UCSD-AML1 (cell line): Measurements from ENCODE around the gene KRTAP4-16.
"Not testable (repeated sequence)": the region's sequence is repeated elsewhere in the genome, so short reads cannot be mapped to it uniquely, and the experiment has no call there.

Experiments
- DNase-seq: peaks from one replicate; lab custom pipeline; 2025; ENCODE audit not compliant: unreplicated experiment; lab: John Stamatoyannopoulos, UW

The KRTAP4-16 gene

DNA sequence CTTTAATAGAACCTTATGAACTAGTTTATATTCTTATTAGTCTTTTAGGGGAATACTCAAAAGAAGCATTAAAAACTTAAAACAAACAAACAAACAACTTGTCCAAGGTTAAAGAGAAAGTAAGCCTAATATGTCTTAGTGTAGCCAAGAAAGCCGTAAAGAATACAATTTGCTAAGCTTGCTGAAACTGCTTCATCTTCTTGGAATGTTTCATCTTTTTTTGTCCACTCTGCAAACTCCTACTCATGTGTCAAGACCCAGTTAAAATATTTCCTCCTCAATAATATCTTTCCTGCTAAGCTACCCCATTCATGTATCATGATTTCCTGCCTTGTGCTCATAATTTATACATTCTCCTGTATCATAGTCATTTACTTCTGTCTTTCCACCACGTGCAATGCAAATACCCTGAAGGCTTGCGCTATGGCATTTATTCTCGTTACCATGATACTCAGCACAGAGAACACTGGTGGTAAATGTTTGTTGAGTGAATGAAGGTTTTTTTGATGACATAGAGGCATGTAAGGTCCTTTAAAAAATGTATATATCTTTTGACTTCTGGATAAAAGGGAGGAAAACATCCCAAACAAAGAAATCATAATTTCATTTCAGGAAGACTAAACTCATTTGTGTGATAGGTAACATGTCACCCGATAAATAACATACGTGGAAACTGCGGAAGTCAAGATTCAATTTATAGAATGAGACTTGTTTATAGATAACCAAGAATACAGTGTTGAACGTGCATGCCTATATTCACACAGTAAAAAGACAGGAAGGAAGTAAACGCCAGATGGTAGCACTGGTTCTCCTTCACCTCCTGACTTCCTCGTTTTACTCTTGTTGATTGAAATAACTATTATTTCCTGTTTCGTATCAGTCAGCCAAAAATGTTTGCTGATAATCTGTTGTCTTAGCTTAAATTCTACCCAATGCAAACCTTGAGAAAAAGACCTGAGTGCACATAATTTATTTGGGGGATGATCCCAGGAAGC lies 18.0 kb upstream of the KRTAP4-16 start:
- DNase-seq: not testable (repeated sequence)

DNA sequence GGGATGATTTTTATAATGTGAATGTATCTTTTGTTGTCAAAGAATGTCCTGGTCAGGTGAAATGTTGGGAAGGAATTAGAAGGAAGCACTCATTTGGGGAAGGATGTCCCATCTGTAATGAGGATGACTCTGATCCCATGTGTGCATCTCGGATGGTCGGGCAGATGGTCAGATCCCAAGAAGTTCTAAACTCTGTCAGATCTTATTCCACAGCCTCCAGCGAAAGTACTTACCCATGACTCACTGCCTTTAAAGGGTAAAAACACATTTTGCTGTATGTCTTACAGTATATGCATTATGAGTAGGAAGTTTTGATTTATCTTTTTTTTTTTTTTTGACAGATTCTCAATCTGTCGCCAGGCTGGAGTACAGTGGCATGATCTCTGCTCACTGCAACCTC lies 16.7 kb upstream of the KRTAP4-16 start:
- no peak for DNase-seq

DNA sequence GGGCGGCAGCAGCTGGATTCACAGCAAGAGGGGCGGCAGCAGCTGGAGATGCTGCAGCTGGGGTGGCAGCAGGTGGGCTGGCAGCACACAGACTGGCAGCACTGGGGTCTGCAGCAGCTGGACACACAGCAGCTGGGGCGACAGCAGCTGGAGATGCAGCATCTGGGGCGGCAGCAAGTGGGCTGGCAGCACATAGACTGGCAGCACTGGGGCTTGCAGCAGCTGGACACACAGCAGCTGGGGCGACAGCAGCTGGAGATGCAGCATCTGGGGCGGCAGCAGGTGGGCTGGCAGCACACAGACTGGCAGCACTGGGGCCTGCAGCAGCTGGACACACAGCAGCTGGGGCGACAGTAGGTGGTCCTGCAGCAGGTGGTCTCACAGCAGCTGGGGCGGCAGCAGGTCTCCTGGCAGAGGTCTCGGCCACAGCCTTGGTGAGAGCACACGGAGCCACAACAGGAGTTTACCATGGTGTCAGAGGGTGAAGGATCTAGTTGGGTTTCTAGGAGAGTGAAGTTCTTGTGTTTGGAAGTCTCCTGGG lies 15.9 kb upstream of the KRTAP4-16 start, which contains the start of gene KRTAP4-11:
KRTAP4-11 (minus strand) TSS at position 528 of the 541 bp plus-strand sequence; CDS start at position 470, 58 bp downstream.
- DNase-seq: not testable (repeated sequence)

DNA sequence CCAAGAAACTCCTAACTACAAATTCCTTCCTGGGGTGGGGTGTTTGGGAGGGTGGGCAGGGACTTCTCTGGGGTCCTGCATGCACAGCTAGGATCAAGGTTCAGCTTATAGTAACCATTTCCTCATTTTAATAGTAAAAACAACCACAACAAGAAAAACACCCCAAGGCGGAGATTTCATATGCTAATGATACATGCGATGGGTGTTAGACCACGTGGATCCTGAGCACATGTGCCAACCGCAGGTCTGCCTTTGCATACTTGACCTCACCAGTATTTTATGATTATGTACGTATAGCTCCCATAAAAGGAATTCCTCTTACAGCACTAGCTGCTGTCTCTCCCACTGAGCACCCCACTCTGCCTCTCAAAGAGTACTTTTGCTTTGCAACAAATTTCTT lies 14.3 kb upstream of the KRTAP4-16 start:
- no peak for DNase-seq

DNA sequence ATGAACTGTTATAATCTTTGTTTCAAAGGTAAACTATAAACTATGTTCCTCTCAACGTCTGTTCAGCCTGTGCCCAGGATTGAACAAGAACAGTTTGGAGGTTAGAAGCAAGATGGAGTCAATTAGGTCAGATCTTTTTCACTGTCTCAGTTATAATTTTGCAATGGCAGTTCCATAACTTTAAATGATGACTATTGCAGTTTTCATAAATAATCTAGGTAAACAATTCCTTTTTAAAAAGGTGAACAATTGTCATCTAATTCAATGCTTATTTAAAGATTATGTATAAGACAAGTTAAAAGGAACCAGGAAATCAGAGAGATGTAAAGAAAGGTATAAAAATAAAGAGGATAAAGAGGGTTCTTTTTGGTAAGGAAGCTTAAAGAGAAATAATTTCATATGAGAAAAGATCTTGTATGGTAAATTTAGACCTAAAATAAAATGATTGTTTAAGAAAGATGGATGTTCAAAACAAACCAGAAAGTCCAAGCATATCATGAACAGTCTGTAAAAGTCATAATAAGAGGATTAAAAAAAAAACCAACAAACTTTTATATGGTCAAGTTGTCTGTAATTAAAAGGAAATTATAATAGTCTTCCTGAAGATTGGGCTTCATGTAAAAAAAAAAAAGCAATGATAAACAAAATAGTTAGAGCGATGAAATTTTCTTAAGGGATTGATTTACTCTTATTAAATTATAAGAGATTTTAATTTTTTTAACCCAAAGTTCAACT lies 9.3 kb upstream of the KRTAP4-16 start:
- DNase-seq: no peak

DNA sequence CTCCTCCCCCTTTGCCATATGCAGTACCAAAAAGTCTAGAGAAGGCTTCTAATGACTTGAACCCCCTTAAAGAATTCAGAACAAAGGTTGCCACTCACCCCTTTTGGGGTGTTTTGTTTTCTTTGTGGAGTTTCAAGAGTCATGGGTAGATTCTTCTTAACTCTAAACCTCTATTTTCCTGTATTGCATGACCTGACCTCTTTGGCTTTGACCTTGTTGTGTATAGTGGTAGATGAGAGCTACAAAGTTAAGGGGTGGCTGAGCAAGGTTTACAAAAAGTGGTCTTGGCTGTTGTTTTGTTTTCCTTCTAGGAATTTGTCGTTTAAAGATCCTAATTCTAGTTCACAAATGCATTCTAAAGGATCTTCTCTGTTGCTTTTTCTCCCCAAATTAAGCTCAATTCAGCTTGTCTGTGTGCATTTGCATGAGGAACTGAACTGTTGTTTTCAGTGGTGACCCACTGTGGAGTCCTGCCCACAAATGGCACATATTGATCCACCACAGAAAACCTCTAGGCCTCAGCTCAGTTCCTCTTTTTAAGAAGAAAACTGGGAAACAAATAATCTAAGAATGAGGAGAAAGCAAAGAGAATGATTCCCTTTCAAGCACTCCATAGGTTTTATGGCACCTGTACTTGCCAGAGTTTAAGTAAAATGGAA lies 6.8 kb upstream of the KRTAP4-16 start:
- not testable (repeated sequence) for DNase-seq

DNA sequence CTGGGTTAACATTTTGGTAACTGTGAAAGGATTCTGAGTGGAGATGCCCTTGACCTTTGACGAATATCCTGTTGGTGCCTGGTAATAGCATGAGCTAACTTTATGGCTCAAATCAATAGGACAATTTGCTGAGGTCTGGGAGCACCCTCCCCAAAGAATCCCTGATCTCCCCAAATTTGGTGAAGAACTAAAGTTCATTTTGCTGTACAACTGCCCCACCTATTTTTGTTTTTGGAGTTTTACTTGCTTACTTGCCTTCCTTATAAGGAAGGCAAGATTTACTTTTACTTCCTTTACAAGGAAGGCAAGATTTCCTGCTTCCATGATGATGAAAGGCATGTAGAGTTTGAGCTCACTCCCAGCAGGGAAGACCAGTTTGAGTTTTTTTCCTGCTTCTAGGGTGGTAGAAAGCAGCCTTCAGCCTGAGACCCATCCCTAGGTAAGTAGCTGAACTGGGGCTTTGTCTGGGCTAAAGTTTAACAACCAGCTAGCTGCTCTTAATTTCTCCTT lies 6.0 kb upstream of the KRTAP4-16 start:
- DNase-seq: no peak

DNA sequence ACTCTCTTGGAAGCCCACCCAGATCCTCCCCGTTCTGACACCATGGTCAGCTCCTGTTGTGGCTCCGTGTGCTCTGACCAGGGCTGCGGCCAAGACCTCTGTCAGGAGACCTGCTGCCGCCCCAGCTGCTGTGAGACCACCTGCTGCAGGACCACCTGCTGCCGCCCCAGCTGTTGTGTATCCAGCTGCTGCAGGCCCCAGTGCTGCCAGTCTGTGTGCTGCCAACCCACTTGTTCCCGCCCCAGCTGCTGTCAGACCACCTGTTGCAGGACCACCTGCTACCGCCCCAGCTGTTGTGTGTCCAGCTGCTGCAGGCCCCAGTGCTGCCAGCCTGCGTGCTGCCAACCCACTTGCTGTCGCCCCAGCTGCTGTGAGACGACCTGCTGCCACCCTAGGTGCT lies 3.3 kb upstream of the KRTAP4-16 start, which contains the start of gene KRTAP4-9:
KRTAP4-9 (plus strand) TSS at position 43 of the 400 bp plus-strand sequence; CDS start at position 43, 0 bp downstream.
- DNase-seq: not testable (repeated sequence)

DNA sequence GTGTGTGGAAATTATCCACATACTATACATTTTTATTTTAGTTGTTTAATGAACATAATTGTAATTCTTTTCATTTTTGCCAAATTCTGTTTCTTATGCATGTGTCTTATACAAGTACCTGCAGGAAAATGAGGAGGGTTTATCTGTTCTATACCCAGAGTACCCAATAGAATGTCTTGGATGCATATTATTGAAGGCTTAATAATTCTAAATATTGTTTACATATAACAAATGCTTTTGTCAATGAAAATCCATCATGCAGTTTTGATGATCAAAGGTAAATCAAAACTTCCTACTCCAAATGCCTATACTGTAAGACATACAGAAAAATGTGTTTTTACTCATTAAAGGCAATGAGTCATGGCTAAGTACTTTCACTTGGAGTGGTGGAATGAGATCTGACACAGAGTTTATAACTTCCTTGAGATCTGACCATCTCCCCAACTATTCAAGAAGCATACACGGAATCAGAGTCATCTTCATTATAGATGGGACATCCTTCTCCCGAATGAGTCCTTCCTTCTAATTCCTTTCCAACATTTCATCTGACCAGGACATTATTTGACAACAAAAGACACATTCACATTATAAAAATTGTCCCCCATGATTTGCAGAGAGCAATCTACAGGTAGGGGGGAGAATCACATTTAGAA lies 2.5 kb upstream of the KRTAP4-16 start:
- not testable (repeated sequence) for DNase-seq

DNA sequence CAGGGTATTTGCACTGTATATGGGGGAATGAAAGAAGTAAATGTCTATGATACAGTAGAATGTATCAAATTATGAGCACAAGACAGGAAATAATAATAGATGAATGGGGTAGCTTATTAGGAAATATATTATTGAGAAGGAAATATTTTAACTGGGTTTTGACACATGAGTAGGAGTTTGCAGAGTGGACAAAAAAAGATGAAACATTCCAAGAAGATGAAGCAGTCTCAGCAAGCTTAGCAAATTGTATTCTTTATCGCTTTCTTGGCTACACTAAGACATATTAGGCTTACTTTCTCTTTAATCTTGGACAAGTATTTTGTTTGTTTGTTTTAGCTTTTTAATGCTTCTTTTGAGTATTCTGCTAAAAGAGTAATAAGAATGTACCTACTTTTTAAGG lies 1.9 kb upstream of the KRTAP4-16 start:
- DNase-seq: no peak

DNA sequence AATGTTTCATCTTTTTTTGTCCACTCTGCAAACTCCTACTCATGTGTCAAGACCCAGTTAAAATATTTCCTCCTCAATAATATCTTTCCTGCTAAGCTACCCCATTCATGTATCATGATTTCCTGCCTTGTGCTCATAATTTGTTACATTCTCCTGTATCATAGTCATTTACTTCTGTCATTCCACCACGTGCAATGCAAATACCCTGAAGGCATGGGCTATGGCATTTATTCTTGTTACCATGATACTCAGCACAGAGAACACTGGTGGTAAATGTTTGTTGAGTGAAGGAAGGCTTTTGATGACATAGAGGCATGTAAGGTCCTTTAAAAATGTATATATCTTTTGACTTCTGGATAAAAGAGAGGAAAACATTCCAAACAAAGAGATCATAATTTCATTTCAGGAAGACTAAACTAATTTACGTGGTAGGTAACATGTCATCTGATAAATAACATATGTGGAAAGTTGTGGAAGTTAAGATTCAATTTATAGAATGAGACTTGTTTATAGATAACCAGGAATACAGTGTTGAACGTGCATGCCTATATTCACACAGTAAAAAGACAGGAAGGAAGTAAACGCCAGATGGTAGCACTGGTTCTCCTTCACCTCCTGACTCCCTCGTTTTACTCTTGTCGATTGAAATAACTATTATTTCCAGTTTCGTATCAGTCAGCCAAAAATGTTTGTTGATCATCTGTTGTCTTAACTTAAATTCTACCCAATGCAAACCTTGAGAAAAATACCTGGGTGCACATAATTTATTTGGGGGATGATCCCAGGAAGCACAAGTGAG lies 2.1 kb downstream of the KRTAP4-16 start:
- not testable (repeated sequence) for DNase-seq

DNA sequence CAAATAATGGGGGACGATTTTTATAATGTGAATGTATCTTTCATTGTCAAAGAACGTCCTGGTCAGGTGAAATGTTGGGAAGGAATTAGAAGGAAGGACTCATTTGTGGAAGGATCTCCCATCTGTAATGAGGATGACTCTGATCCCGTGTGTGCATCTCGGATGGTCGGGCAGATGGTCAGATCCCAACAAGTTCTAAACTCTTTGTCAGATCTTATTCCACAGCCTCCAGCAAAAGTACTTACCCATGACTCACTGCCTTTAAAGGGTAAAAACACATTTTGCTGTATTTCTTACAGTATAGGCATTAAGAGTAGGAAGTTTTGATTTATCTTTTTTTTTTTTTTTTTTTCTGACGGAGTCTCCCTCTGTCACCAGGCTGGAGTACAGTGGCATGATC lies 3.5 kb downstream of the KRTAP4-16 start:
- DNase-seq: no peak

DNA sequence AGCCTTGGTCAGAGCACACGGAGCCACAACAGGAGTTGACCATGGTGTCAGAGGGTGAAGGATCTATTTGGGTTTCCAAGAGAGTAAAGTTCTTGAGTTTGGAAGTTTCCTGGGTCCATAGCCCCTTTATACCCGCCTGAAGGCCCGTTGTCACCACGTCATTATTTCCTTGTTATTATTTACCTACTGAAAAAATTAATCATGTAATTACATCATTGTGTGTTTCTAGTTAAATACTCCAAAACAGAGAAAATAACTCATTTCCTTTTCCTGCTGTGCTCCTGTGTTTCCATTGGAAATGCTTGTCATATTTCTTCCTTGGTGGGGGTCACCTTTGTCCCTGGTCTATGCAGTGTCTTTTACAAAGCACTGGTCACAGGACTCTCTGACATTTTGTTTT lies 4.0 kb downstream of the KRTAP4-16 start, which contains the start of gene KRTAP4-8:
KRTAP4-8 (minus strand) TSS at position 101 of the 400 bp plus-strand sequence; CDS start at position 43, 58 bp downstream.
- no peak for DNase-seq

DNA sequence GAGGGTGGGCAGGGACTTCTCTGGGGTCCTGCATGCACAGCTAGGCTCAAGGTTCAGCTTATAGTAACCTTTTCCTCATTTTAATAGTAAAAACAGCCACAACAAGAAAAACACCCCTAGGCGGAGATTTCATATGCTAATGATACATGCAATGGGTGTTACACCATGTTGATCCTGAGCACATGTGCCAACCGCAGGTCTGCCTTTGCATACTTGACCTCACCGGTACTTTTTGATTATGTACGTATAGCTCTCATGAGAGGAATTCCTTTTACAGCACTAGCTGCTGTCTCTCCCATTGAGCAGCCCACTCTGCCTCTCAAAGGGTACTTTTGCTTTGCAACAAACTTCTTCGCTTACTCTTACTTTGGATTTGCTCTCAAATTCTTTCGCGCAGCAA lies 6.0 kb downstream of the KRTAP4-16 start:
- DNase-seq: no peak

DNA sequence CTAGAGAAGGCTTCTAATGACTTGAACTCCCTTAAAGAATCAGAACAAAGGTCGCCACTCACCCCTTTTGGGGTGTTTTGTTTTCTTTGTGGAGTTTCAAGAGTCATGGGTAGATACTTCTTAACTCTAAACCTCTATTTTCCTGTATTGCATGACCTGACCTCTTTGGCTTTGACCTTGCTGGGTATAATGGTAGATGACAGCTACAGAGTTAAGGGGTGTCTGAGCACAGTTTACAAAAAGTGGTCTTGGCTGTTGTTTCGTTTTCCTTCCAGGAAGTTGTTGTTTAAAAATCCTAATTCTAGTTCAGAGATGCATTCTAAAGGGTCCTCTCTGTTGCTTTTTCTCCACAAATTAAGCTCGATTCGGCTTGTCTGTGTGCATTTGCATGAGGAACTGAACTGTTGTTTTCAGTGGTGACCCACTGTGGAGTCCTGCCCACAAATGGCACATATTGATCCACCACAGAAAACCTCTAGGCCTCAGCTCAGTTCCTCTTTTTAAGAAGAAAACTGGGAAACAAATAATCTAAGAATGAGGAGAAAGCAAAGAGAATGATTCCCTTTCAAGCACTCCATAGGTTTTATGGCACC lies 13.2 kb downstream of the KRTAP4-16 start:
- not testable (repeated sequence) for DNase-seq

DNA sequence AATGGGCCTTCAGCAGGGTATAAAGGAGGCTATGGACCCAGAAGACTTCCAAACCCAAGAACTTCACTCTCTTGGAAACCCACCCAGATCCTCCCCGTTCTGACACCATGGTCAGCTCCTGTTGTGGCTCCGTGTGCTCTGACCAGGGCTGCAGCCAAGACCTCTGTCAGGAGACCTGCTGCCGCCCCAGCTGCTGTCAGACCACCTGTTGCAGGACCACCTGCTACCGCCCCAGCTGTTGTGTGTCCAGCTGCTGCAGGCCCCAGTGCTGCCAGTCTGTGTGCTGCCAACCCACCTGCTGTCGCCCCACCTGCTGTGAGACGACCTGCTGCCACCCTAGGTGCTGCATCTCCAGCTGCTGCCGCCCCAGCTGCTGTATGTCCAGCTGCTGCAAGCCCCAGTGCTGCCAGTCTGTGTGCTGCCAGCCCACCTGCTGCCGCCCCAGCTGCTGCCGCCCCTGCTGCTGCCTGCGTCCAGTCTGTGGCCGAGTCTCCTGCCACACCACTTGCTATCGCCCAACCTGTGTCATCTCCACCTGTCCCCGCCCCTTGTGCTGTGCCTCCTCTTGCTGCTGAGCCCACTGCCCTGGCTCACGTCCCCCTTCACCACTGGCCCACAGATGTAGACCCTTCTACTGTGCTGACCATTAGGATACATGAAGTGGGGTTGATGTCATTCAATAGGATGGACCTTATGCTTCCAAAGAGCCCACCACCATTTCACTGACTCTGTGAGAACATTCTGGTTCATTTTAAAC lies 17.7 kb downstream of the KRTAP4-16 start, which contains the start of gene KRTAP4-7:
KRTAP4-7 (plus strand) TSS at position 51 of the 757 bp plus-strand sequence; CDS start at position 108, 57 bp downstream.
- not testable (repeated sequence) for DNase-seq

DNA sequence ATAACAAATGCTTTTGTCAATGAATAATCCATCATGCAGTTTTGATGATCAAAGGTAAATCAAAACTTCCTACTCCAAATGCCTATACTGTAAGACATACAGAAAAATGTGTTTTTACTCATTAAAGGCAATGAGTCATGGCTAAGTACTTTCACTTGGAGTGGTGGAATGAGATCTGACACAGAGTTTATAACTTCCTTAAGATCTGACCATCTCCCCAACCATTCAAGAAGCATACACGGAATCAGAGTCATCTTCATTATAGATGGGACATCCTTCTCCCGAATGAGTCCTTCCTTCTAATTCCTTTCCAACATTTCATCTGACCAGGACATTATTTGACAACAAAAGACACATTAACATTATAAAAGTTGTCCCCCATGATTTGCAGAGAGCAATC lies 18.6 kb downstream of the KRTAP4-16 start:
- DNase-seq: not testable (repeated sequence)

DNA sequence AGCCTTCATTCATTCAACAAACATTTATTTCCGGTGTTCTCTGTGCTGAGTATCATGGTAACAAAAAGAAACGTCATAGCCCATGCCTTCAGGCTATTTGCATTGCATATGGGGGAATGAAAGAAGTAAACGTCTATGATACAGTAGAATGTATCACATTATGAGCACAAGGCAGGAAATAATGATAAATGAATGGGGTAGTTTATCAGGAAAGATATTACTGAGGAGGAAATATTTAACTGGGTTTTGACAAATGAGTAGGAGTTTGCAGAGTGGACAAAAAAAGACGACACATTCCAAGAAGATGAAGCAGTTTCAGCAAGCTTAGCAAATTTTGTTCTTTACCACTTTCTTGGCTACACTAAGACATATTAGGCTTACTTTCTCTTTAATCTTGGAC lies 19.4 kb downstream of the KRTAP4-16 start:
- DNase-seq: no peak
